ENCODE measurements around the gene TAF11L12.
"Not testable (repeated sequence)": the region's sequence is repeated elsewhere in the genome, so short reads cannot be mapped to it uniquely, and the experiment has no call there.

The TAF11L12 gene

GRCh38 chr5:17610092-17610491, at the start of gene TAF11L12:
Gene TAF11L12 (plus strand): TSS chr5:17610392.
- not testable (repeated sequence) for H3K27ac ChIP-seq

- H3K27ac ChIP-seq: not testable (repeated sequence)
These were observed 24.5 kb upstream of the TAF11L12 start, which contains the start of gene TAF11L7 for GRCh38 chr5:17585658-17586057. Gene TAF11L7 (minus strand): TSS chr5:17585758.

DNA sequence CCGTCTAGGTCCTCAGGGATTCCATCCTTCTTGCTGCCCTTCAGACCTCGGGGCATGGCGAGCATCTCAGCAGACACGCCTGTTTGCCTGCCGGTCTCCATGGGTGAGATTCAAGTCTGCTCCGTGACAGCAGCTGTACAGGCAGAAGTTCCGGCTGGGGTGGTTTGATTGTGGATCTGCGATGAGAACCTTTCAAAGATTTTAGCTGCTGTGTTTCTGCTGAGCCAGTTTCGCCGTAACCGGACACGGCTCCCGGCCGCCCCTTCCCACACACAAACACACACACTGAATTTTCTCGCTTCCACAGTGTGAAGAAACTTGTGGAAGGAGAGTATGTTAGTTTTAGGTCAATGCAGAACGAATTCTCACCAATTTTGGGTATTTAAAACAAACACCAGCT, 19.3 kb upstream of the TAF11L12 start, which contains the start of gene TAF11L8:
Gene TAF11L8 (minus strand): TSS at position 101 of the 400 bp plus-strand sequence.
- H3K27ac ChIP-seq: not testable (repeated sequence)

DNA sequence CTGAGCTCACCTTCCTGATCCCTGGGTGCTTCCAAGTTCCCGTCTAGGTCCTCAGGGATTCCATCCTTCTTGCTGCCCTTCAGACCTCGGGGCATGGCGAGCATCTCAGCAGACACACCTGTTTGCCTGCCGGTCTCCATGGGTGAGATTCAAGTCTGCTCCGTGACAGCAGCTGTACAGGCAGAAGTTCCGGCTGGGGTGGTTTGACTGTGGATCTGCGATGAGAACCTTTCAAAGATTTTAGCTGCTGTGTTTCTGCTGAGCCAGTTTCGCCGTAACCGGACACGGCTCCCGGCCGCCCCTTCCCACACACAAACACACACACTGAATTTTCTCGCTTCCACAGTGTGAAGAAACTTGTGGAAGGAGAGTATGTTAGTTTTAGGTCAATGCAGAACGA, 15.9 kb upstream of the TAF11L12 start, which contains the start of gene TAF11L9:
Gene TAF11L9 (minus strand): TSS at position 140 of the 400 bp plus-strand sequence.
- H3K27ac ChIP-seq: not testable (repeated sequence)

DNA sequence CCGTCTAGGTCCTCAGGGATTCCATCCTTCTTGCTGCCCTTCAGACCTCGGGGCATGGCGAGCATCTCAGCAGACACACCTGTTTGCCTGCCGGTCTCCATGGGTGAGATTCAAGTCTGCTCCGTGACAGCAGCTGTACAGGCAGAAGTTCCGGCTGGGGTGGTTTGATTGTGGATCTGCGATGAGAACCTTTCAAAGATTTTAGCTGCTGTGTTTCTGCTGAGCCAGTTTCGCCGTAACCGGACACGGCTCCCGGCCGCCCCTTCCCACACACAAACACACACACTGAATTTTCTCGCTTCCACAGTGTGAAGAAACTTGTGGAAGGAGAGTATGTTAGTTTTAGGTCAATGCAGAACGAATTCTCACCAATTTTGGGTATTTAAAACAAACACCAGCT, 12.5 kb upstream of the TAF11L12 start, which contains the start of gene TAF11L10:
Gene TAF11L10 (minus strand): TSS at position 101 of the 400 bp plus-strand sequence.
- not testable (repeated sequence) for H3K27ac ChIP-seq

GRCh38 chr5:17603880-17604279, 6.3 kb upstream of the TAF11L12 start, which contains the start of gene TAF11L11:
Gene TAF11L11 (plus strand): TSS chr5:17604183.
- not testable (repeated sequence) for H3K27ac ChIP-seq

GRCh38 chr5:17604951-17605350, 5.2 kb upstream of the TAF11L12 start:
- TF ChIP-seq, protein P1, sequence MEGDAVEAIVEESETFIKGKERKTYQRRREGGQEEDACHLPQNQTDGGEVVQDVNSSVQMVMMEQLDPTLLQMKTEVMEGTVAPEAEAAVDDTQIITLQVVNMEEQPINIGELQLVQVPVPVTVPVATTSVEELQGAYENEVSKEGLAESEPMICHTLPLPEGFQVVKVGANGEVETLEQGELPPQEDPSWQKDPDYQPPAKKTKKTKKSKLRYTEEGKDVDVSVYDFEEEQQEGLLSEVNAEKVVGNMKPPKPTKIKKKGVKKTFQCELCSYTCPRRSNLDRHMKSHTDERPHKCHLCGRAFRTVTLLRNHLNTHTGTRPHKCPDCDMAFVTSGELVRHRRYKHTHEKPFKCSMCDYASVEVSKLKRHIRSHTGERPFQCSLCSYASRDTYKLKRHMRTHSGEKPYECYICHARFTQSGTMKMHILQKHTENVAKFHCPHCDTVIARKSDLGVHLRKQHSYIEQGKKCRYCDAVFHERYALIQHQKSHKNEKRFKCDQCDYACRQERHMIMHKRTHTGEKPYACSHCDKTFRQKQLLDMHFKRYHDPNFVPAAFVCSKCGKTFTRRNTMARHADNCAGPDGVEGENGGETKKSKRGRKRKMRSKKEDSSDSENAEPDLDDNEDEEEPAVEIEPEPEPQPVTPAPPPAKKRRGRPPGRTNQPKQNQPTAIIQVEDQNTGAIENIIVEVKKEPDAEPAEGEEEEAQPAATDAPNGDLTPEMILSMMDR (conservative IDR thresholded peaks at IDR 0.05): no peak
- no peak for TF ChIP-seq ZFX (IDR thresholded peaks at IDR 0.05)
- no peak overlapping the region for H3K27ac ChIP-seq

DNA sequence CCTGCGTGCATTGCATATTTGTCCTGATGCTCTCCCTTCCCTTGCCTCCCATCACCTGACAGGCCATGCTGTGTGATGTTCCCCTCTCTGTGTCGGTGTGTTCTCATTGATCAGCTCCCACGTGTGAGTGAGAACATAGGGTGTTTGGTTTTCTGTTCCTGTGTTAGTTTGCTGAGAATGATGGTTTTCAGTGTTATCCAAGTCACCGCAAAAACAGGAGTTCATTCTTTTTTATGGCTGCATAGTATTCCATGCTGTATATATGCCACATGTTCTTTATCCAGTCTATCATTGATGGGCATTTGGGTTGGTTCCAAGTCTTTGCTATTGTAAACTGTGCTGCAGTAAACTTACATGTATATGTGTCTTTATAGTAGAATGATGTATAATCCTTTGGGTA, 2.7 kb upstream of the TAF11L12 start:
- H3K27ac ChIP-seq: not testable (repeated sequence)

GRCh38 chr5:17614872-17615605, 4.8 kb downstream of the TAF11L12 start:
- no peak overlapping the region for H3K27ac ChIP-seq
- TF ChIP-seq ZFX (IDR thresholded peaks at IDR 0.05): no peak
- TF ChIP-seq, protein P1 (conservative IDR thresholded peaks at IDR 0.05): no peak

DNA sequence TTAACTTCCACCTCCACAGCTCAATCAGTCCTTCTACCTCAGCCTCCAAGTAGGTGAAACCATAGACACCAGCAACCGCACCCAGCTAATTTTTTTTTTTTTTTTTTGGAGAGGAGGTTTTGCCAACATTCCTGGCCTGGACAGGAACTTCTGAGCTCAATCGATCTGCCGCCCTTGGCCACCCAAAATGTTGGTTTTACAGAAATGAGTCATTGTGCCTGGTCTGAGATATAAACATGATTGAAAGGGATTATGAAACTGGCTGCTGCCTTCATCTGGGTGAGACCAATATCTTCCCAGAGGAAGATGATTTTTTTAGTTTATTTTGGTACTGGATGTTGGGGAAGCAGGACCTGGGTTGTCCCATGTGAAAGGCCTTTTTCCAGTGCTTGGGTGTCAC, 9.2 kb downstream of the TAF11L12 start:
- H3K27ac ChIP-seq: no peak overlapping the region
- TF ChIP-seq, protein P1 (conservative IDR thresholded peaks at IDR 0.05): no peak
- no peak for TF ChIP-seq ZFX (IDR thresholded peaks at IDR 0.05)

GRCh38 chr5:17620627-17621026, 10.4 kb downstream of the TAF11L12 start:
- no peak overlapping the region for H3K27ac ChIP-seq
- TF ChIP-seq, protein P1 (conservative IDR thresholded peaks at IDR 0.05): peak; percentile 67
- no peak for TF ChIP-seq ZFX (IDR thresholded peaks at IDR 0.05)

Data from C4-2B (cell line).